GM12878 (cell line): ENCODE results near the gene BACE2.

Experiments
- BCL3 ChIP-seq: IDR thresholded peaks from 2 replicates; pipeline ENCODE4 v1.6.1; 2011; ENCODE audit warnings: borderline replicate concordance, low read depth, mild to moderate bottlenecking, moderate library complexity, low read length; ENCODE audit not compliant: insufficient read depth, poor library complexity, severe bottlenecking
- CTCF ChIP-seq, 3 experiments: IDR thresholded peaks in 2 of 3; conservative IDR thresholded peaks in 1 of 3; 2 replicates each; pipeline ENCODE4 v1.5.1; 2011; ENCODE audit warnings: low read depth in 3 of 3, low read length in 3 of 3, mild to moderate bottlenecking in 3 of 3, control low read depth in 2 of 3, moderate library complexity in 2 of 3, inconsistent platforms in 1 of 3, mixed read lengths in 1 of 3; ENCODE audit not compliant: control insufficient read depth in 2 of 3, insufficient read depth in 1 of 3; ENCODE audit errors: extremely low read depth in 1 of 3
- MLLT1 ChIP-seq: fragments of 450-650 bp; IDR thresholded peaks from 2 replicates; pipeline ENCODE4 v1.6.1; 2016; ENCODE audit warnings: mild to moderate bottlenecking
- NFXL1 ChIP-seq: fragments of 450-650 bp; IDR thresholded peaks from 2 replicates; pipeline ENCODE4 v1.6.1; 2017; ENCODE audit warnings: antibody characterized with exemption, mild to moderate bottlenecking, borderline replicate concordance
- POLR2A ChIP-seq: IDR thresholded peaks from 2 replicates; pipeline ENCODE4 v1.6.1; 2011; ENCODE audit warnings: low read depth, mild to moderate bottlenecking, low read length

- TF ChIP-seq BCL3: no peak
- TF ChIP-seq NFXL1: no peak
- TF ChIP-seq MLLT1: no peak
- TF ChIP-seq CTCF (IDR thresholded peaks at IDR 0.05 in 2 of 3, conservative IDR thresholded peaks at IDR 0.05 in 1 of 3; ENCODE audit: control insufficient read depth in 2 of 3, extremely low read depth in 1 of 3, insufficient read depth in 1 of 3, low read depth in 3 of 3, low read length in 3 of 3): no peak
- TF ChIP-seq POLR2A: no peak
Observed at GRCh38 chr21:41295721-41296254, 127.8 kb downstream of the BACE2 start.
